DND-41 (cell line): ENCODE data around the gene NUDCD3.

Experiments
- ATAC-seq: fragments of 200-7000 bp; cut with Tn5 transposase; 3 replicates; pipeline ENCODE4 v1.9.1; 2021; ENCODE audit warnings: low read depth; ENCODE audit not compliant: insufficient read depth
- DNase-seq: peaks from one replicate; pipeline ENCODE4 v3.0.0-alpha.2; 2020
- H2AFZ ChIP-seq: 2 replicates; pipeline ENCODE4 v1.6.0; 2012; ENCODE audit warnings: low read depth, low read length
- H3K27ac ChIP-seq: 2 replicates; pipeline ENCODE4 v1.5.1; 2012; ENCODE audit warnings: low read length, inconsistent platforms
- H3K27me3 ChIP-seq: fragments of 200-600 bp; sonication (generic); 2 replicates; pipeline ENCODE4 v1.6.0; 2012; ENCODE audit warnings: low read length, mild to moderate bottlenecking, inconsistent platforms; ENCODE audit not compliant: insufficient read depth, poor library complexity
- H3K36me3 ChIP-seq: 2 replicates; pipeline ENCODE4 v1.5.1; 2012; ENCODE audit warnings: low read length, inconsistent platforms; ENCODE audit not compliant: insufficient read depth
- H3K4me1 ChIP-seq: 2 replicates; pipeline ENCODE4 v1.5.1; 2012; ENCODE audit warnings: mild to moderate bottlenecking, low read length; ENCODE audit not compliant: insufficient read depth
- H3K4me2 ChIP-seq: 2 replicates; pipeline ENCODE4 v1.6.0; 2012; ENCODE audit warnings: mild to moderate bottlenecking, moderate library complexity, low read length, inconsistent platforms; ENCODE audit not compliant: insufficient read depth
- H3K4me3 ChIP-seq, 2 experiments: fragments of 200-600 bp in 1 of 2; shearing (Covaris generic) in 1 of 2; 2 replicates each; pipeline ENCODE4 v1.5.1; 2012 to 2016; ENCODE audit warnings: inconsistent platforms in 2 of 2, low read length in 2 of 2, mild to moderate bottlenecking in 2 of 2, low read depth in 1 of 2, moderate library complexity in 1 of 2
- H3K79me2 ChIP-seq: 2 replicates; pipeline ENCODE4 v1.6.0; 2012; ENCODE audit warnings: low read length, inconsistent platforms; ENCODE audit not compliant: insufficient read depth
- H3K9ac ChIP-seq: 2 replicates; pipeline ENCODE4 v1.6.0; 2012; ENCODE audit warnings: low read depth, mild to moderate bottlenecking, inconsistent platforms, low read length, moderate library complexity
- H3K9me3 ChIP-seq: 2 replicates; pipeline ENCODE4 v1.5.1; 2012; ENCODE audit warnings: low read length, moderate library complexity, mild to moderate bottlenecking, inconsistent platforms; ENCODE audit not compliant: insufficient read depth, severe bottlenecking
- H4K20me1 ChIP-seq: 2 replicates; pipeline ENCODE4 v1.6.0; 2012; ENCODE audit warnings: low read length; ENCODE audit not compliant: insufficient read depth
- EZH2 ChIP-seq: IDR thresholded peaks from 3 replicates; pipeline ENCODE4 v1.6.1; 2012; ENCODE audit warnings: borderline replicate concordance, low read depth, mild to moderate bottlenecking, moderate library complexity, low read length, inconsistent platforms; ENCODE audit not compliant: severe bottlenecking
- TF ChIP-seq, protein P1 (sequence below): IDR thresholded peaks from 2 replicates; pipeline ENCODE4 v1.5.1; 2012; ENCODE audit warnings: borderline replicate concordance, low read length, moderate library complexity, mild to moderate bottlenecking; ENCODE audit not compliant: poor library complexity, severe bottlenecking; ENCODE audit errors: extremely low read depth

The NUDCD3 gene

DNA sequence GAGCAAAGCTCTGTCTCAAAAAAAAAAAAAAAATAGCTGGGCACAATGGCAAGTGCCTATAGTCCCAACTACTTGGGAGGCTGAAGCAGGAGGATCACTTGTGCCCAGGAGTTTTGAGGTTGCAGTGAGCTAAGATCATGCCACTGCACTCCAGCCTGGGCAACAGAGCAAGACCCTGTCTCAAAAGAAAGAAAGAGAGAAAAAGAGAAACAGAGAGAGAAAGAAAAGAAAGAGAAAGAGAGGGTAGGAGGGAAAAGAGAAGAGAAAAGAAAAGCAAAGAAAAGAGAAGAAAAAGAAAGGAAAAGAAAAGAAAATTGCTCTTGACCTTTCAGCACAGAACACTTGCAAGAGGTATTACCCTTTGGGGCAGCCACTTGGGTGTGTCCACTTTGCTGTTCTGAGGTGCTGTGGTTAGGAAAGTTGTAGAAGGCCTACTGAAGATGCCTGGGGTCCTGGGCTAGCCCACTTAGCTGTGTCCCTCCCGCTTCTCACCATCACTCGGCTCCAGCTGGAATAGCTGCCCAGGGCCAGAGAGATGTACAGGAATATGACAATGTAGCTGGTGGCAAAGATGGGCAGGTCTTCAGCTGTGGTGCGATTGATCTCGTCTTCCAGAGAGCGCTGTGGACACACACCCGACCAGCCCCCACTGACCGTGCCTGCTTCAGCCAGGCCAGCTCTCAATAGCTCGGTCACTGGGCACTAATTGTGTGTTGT is 45.0 kb upstream of the NUDCD3 start:
- Histone ChIP-seq H3K4me1 (no peaks in the 10 kb centered on the region), H2AFZ (no peak overlapping the region), H3K79me2 (no peaks in the 10 kb centered on the region), H3K27ac (no peak overlapping the region), H4K20me1 (no peaks in the 10 kb centered on the region), H3K36me3 (no peaks in the 10 kb centered on the region), H3K4me2 (no peak overlapping the region), H3K27me3 (no peaks in the 10 kb centered on the region), H3K9me3 (no peaks in the 10 kb centered on the region), H3K4me3 (no peak overlapping the region), H3K9ac (no peak overlapping the region)
- ATAC-seq, result no peak
- TF ChIP-seq EZH2, result no peak
- TF ChIP-seq, protein P1, sequence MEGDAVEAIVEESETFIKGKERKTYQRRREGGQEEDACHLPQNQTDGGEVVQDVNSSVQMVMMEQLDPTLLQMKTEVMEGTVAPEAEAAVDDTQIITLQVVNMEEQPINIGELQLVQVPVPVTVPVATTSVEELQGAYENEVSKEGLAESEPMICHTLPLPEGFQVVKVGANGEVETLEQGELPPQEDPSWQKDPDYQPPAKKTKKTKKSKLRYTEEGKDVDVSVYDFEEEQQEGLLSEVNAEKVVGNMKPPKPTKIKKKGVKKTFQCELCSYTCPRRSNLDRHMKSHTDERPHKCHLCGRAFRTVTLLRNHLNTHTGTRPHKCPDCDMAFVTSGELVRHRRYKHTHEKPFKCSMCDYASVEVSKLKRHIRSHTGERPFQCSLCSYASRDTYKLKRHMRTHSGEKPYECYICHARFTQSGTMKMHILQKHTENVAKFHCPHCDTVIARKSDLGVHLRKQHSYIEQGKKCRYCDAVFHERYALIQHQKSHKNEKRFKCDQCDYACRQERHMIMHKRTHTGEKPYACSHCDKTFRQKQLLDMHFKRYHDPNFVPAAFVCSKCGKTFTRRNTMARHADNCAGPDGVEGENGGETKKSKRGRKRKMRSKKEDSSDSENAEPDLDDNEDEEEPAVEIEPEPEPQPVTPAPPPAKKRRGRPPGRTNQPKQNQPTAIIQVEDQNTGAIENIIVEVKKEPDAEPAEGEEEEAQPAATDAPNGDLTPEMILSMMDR, result no peak
- no peak for DNase-seq

GRCh38 chr7:44534501-44534900 is 44.0 kb upstream of the NUDCD3 start:
- Histone ChIP-seq H3K36me3 (no peaks in the 10 kb centered on the region), H3K4me2 (no peak overlapping the region), H3K27me3 (no peaks in the 10 kb centered on the region), H3K9me3 (no peaks in the 10 kb centered on the region), H3K9ac (no peak overlapping the region), H3K4me3 (no peak overlapping the region), H2AFZ (no peak overlapping the region), H3K79me2 (no peaks in the 10 kb centered on the region), H4K20me1 (no peaks in the 10 kb centered on the region), H3K4me1 (no peaks in the 10 kb centered on the region), H3K27ac (no peak overlapping the region)
- ATAC-seq (peak; percentile 95), DNase-seq (peak; percentile 64)
- TF ChIP-seq, protein P1, result peak; percentile 80
- no peak for TF ChIP-seq EZH2

- Histone ChIP-seq H3K79me2 (no peaks in the 10 kb centered on the region), H4K20me1 (no peaks in the 10 kb centered on the region), H2AFZ (no peak overlapping the region), H3K27me3 (no peaks in the 10 kb centered on the region), H3K4me2 (no peak overlapping the region), H3K36me3 (no peaks in the 10 kb centered on the region), H3K9ac (no peak overlapping the region), H3K9me3 (no peaks in the 10 kb centered on the region), H3K4me3 (no peak overlapping the region), H3K27ac (no peak overlapping the region), H3K4me1 (no peaks in the 10 kb centered on the region)
- TF ChIP-seq EZH2, result no peak
- TF ChIP-seq, protein P1, result no peak
- no peak for DNase-seq
- no peak for ATAC-seq
These were observed 43.6 kb upstream of the NUDCD3 start for GRCh38 chr7:44534087-44534486.
